ENCODE data around the gene PICALM. TPM values are rescaled to one million over a fixed set of nuclear protein-coding genes. Genes with fewer than 3 reads are reported as not detected.
"Not testable (repeated sequence)": the region's sequence is repeated elsewhere in the genome, so short reads cannot be mapped to it uniquely, and the experiment has no call there.

PICALM gene
- total RNA-seq, result 366 TPM
- long read RNA-seq, partial matches to known transcripts, result 19 of 51 reads
- long read RNA-seq, other reads (novel, unspliced or antisense), result 28 of 51 reads

- DNase-seq (ENCODE audit: low spot score), result peak; percentile 99
Observed at GRCh38 chr11:86068951-86069407, at the start of gene PICALM. PICALM (minus strand) TSS chr11:86069084; CDS start chr11:86068780, 304 bp downstream.

GRCh38 chr11:86118253-86118652 lies 49.4 kb upstream of the PICALM start:
- no peak for DNase-seq (ENCODE audit: low spot score)

GRCh38 chr11:86117712-86118063 lies 48.8 kb upstream of the PICALM start:
- no peak for DNase-seq (ENCODE audit: low spot score)

GRCh38 chr11:86117001-86117711 lies 48.3 kb upstream of the PICALM start:
- no peak for DNase-seq (ENCODE audit: low spot score)

GRCh38 chr11:86116386-86116726 lies 47.5 kb upstream of the PICALM start:
- DNase-seq (ENCODE audit: low spot score), result no peak

- no peak for DNase-seq (ENCODE audit: low spot score)
Observed at GRCh38 chr11:86115542-86116385, 46.9 kb upstream of the PICALM start.

- no peak for DNase-seq (ENCODE audit: low spot score)
Observed at GRCh38 chr11:86108890-86109638, 40.2 kb upstream of the PICALM start.

- no peak for DNase-seq (ENCODE audit: low spot score)
Observed at GRCh38 chr11:86108191-86108590, 39.3 kb upstream of the PICALM start.

- DNase-seq (ENCODE audit: low spot score), result no peak
Observed at GRCh38 chr11:86106916-86107315, 38.0 kb upstream of the PICALM start.

GRCh38 chr11:86106031-86106430 lies 37.1 kb upstream of the PICALM start:
- not testable (repeated sequence) for DNase-seq (ENCODE audit: low spot score)

- DNase-seq (ENCODE audit: low spot score), result not testable (repeated sequence)
Observed at GRCh38 chr11:86105601-86106000, 36.7 kb upstream of the PICALM start.

GRCh38 chr11:86103808-86104207 lies 34.9 kb upstream of the PICALM start:
- DNase-seq (ENCODE audit: low spot score), result no peak

GRCh38 chr11:86101941-86102407 lies 33.1 kb upstream of the PICALM start:
- DNase-seq (ENCODE audit: low spot score), result no peak

GRCh38 chr11:86101493-86101892 lies 32.6 kb upstream of the PICALM start:
- no peak for DNase-seq (ENCODE audit: low spot score)

GRCh38 chr11:86099874-86100273 lies 31.0 kb upstream of the PICALM start:
- no peak for DNase-seq (ENCODE audit: low spot score)

- DNase-seq (ENCODE audit: low spot score), result no peak
Observed at GRCh38 chr11:86097980-86098379, 29.1 kb upstream of the PICALM start.

- DNase-seq (ENCODE audit: low spot score), result no peak
Observed at GRCh38 chr11:86091566-86091965, 22.7 kb upstream of the PICALM start.

GRCh38 chr11:86091086-86091485 lies 22.2 kb upstream of the PICALM start:
- DNase-seq (ENCODE audit: low spot score), result no peak

GRCh38 chr11:86089659-86090058 lies 20.8 kb upstream of the PICALM start:
- DNase-seq (ENCODE audit: low spot score), result no peak

GRCh38 chr11:86087688-86088087 lies 18.8 kb upstream of the PICALM start:
- not testable (repeated sequence) for DNase-seq (ENCODE audit: low spot score)

- no peak for DNase-seq (ENCODE audit: low spot score)
Observed at GRCh38 chr11:86087256-86087655, 18.4 kb upstream of the PICALM start.

GRCh38 chr11:86081455-86081854 lies 12.6 kb upstream of the PICALM start:
- no peak for DNase-seq (ENCODE audit: low spot score)

All from mesenteric fat pad (tissue), 1 donor.